ENCODE results near the gene FOXO3.

DNA sequence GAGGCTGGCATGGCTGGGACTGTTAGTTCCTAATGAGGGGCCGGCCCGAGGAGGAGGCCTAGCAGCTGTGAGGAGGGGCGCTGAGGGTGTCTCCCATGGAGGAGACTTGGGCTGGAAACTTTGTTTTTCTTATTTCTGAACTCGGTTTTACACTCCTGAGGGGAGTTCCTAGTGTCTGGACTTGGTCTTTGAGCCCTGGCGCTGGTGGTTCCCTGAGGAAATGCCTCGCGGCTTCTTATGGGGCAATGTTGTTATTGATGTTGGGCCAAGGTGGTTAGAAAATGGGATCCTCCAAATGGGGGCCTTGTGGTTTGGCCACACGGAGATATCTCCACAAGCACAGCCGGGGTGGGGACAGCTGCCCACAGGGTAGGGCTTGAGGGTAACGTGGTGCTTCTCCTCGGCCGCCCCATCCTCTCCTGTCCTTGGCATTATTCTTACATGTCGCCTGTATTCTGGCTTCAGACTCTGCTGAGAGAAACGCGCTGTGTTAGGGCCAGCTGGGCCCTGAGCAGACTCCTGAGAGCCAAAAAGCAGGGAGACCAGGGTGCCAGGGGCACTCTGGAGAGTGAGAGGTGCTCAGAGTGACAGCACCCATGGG is 136.9 kb downstream of the FOXO3 start:
- TF ChIP-seq CTCF (conservative IDR thresholded peaks at IDR 0.05 in 1 of 2, IDR thresholded peaks at IDR 0.05 in 1 of 2; ENCODE audit: extremely low read depth in 1 of 2, insufficient read depth in 1 of 2, low read depth in 1 of 2, low read length in 2 of 2) (no peak), EZH2 (IDR thresholded peaks at IDR 0.05; ENCODE audit: borderline replicate concordance, low read length) (no peak)

All from mammary epithelial cell (primary cell).